ENCODE data around the gene HINT1.
"Not testable (repeated sequence)": the region's sequence is repeated elsewhere in the genome, so short reads cannot be mapped to it uniquely, and the experiment has no call there.

The HINT1 gene

DNA sequence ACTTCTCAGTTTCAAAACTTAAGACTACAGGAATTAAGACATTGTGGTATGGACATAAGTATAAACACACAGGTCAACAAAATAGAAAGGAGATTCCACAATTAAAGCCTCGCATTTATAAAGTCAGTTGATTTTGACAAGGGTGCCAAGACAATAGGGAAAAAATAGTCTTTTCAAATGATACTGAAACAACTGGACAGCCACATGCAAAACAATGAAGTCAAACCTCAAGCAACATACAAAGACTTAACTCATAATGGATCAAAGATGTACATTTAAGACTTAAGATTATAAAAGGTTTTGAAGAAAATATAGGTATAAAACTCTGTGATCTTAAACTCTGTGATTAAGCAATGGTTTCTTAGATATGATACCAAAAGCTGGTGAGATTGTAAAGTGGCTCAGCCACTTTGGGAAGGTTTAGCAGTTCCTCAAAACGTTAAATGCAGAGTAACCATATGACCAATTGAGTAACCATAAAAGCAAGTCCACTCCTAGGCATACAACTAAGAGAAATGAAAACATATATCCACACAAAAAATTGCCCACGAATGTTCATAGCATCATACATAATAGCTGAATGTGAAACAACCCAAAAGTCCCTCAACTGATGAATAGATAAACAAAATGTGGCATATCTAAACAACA lies 22.0 kb downstream of the HINT1 start:
- TF ChIP-seq SUZ12 (IDR thresholded peaks at IDR 0.05; ENCODE audit: extremely low read depth, insufficient read depth, insufficient read length) (no peak), ZNF274 (IDR thresholded peaks at IDR 0.05; ENCODE audit: low read depth, low read length) (no peak), YY1 (IDR thresholded peaks at IDR 0.05; ENCODE audit: insufficient read depth, insufficient read length) (no peak)
- Histone ChIP-seq H3K9ac (ENCODE audit: insufficient read length, low read depth) (no peak overlapping the region), H3K4me1 (ENCODE audit: insufficient read depth, insufficient read length) (no peaks in the 10 kb centered on the region), H3K27me3 (ENCODE audit: insufficient read depth, insufficient read length) (no peaks in the 10 kb centered on the region), H3K9me3 (ENCODE audit: insufficient read depth, low read length) (peaks cover 4% of the 10 kb centered on the region; the same call in 1 of the 2 replicates), H3K36me3 (ENCODE audit: insufficient read depth, insufficient read length, low read length) (no peaks in the 10 kb centered on the region), H3K4me3 (ENCODE audit: insufficient read length, low read depth) (no peak overlapping the region)
- no peak for DNase-seq (ENCODE audit: low read depth, low spot score)

DNA sequence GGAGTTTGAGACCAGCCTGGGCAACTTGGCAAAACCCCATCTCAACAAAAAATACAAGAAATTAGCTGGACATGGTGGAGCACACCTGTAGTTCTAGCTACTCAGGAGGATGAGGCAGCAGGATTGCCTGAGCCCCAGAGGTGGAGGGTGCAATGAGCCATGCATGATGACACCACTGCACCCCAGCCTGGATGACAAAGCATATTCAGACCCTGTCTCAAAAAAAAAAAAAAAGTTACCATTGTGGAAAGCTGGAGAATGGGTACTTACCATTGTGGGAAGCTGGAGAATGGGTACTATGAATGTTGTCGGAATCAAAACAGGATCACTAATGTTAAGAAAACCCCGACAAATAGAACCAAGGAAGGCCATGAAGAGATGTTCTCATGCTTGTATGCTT lies 25.7 kb downstream of the HINT1 start:
- no peaks in the 10 kb centered on the region for H3K4me1 ChIP-seq (ENCODE audit: insufficient read depth, insufficient read length)
- H3K9ac ChIP-seq (ENCODE audit: insufficient read length, low read depth): no peak overlapping the region
- TF ChIP-seq YY1 (IDR thresholded peaks at IDR 0.05; ENCODE audit: insufficient read depth, insufficient read length): no peak
- TF ChIP-seq SUZ12 (IDR thresholded peaks at IDR 0.05; ENCODE audit: extremely low read depth, insufficient read depth, insufficient read length): no peak
- no peak for TF ChIP-seq ZNF274 (IDR thresholded peaks at IDR 0.05; ENCODE audit: low read depth, low read length)
- H3K4me3 ChIP-seq (ENCODE audit: insufficient read length, low read depth): no peak overlapping the region
- H3K27me3 ChIP-seq (ENCODE audit: insufficient read depth, insufficient read length): no peaks in the 10 kb centered on the region
- DNase-seq (ENCODE audit: low read depth, low spot score): no peak
- peaks cover 4% of the 10 kb centered on the region; the same call in 1 of the 2 replicates for H3K9me3 ChIP-seq (ENCODE audit: insufficient read depth, low read length)
- no peaks in the 10 kb centered on the region for H3K36me3 ChIP-seq (ENCODE audit: insufficient read depth, insufficient read length, low read length)

DNA sequence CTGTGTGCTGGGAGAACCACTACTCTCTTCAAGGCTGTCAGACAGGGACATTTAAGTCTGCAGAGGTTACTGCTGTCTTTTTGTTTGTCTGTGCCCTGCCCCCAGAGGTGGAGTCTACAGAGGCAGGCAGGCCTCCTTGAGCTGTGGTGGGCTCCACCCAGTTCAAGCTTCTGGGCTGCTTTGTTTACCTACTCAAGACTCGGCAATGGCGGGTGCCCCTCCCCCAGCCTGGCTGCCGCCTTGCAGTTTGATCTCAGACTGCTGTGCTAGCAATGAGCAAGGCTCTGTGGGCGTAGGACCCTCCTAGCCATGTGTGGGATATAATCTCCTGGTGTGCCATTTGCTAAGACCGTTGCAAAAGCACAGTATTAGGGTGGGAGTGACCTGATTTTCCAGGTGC lies 26.6 kb downstream of the HINT1 start:
- H3K36me3 ChIP-seq (ENCODE audit: insufficient read depth, insufficient read length, low read length); H3K9me3 ChIP-seq (ENCODE audit: insufficient read depth, low read length); H3K9ac ChIP-seq (ENCODE audit: insufficient read length, low read depth); H3K4me3 ChIP-seq (ENCODE audit: insufficient read length, low read depth); DNase-seq (ENCODE audit: low read depth, low spot score); H3K27me3 ChIP-seq (ENCODE audit: insufficient read depth, insufficient read length); H3K4me1 ChIP-seq (ENCODE audit: insufficient read depth, insufficient read length): not testable (repeated sequence)

DNA sequence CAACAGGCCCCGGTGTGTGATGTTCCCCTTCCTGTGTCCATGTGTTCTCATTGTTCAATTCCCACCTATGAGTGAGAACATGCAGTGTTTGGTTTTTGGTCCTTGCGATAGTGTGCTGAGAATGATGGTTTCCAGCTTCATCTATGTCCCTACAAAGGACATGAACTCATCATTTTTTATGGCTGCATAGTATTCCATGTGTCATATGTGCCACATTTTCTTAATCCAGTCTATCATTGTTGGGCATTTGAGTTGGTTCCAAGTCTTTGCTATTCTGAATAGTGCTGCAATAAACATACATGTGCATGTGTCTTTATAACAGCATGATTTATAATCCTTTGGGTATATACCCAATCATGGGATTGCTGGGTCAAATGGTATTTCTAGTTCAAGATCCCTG lies 32.0 kb downstream of the HINT1 start:
- H3K4me3 ChIP-seq (ENCODE audit: insufficient read length, low read depth); H3K36me3 ChIP-seq (ENCODE audit: insufficient read depth, insufficient read length, low read length); H3K27me3 ChIP-seq (ENCODE audit: insufficient read depth, insufficient read length); DNase-seq (ENCODE audit: low read depth, low spot score); H3K4me1 ChIP-seq (ENCODE audit: insufficient read depth, insufficient read length); H3K9me3 ChIP-seq (ENCODE audit: insufficient read depth, low read length); H3K9ac ChIP-seq (ENCODE audit: insufficient read length, low read depth): not testable (repeated sequence)

GRCh38 chr5:131129306-131129705 lies 35.8 kb downstream of the HINT1 start:
- TF ChIP-seq SUZ12 (IDR thresholded peaks at IDR 0.05; ENCODE audit: extremely low read depth, insufficient read depth, insufficient read length) (no peak), ZNF274 (IDR thresholded peaks at IDR 0.05; ENCODE audit: low read depth, low read length) (no peak), YY1 (IDR thresholded peaks at IDR 0.05; ENCODE audit: insufficient read depth, insufficient read length) (no peak)
- Histone ChIP-seq H3K27me3 (ENCODE audit: insufficient read depth, insufficient read length) (no peaks in the 10 kb centered on the region), H3K4me1 (ENCODE audit: insufficient read depth, insufficient read length) (no peaks in the 10 kb centered on the region)

GRCh38 chr5:131127244-131127643 lies 37.8 kb downstream of the HINT1 start:
- H3K4me1 ChIP-seq (ENCODE audit: insufficient read depth, insufficient read length); H3K9me3 ChIP-seq (ENCODE audit: insufficient read depth, low read length); DNase-seq (ENCODE audit: low read depth, low spot score); H3K4me3 ChIP-seq (ENCODE audit: insufficient read length, low read depth); H3K36me3 ChIP-seq (ENCODE audit: insufficient read depth, insufficient read length, low read length); H3K9ac ChIP-seq (ENCODE audit: insufficient read length, low read depth); H3K27me3 ChIP-seq (ENCODE audit: insufficient read depth, insufficient read length): not testable (repeated sequence)

More at GRCh38 chr5:131129306-131129705, 35.8 kb downstream of the HINT1 start:
- Histone ChIP-seq H3K4me3 (ENCODE audit: insufficient read length, low read depth) (no peak overlapping the region), H3K9ac (ENCODE audit: insufficient read length, low read depth) (no peak overlapping the region), H3K9me3 (ENCODE audit: insufficient read depth, low read length) (no peaks in the 10 kb centered on the region; the same call in 1 of the 2 replicates), H3K36me3 (ENCODE audit: insufficient read depth, insufficient read length, low read length) (no peaks in the 10 kb centered on the region)
- no peak for DNase-seq (ENCODE audit: low read depth, low spot score)

GRCh38 chr5:131114754-131115153 lies 50.3 kb downstream of the HINT1 start:
- no peaks in the 10 kb centered on the region for H3K9me3 ChIP-seq (ENCODE audit: insufficient read depth, low read length)
- DNase-seq (ENCODE audit: low read depth, low spot score): no peak
- H3K4me3 ChIP-seq (ENCODE audit: insufficient read length, low read depth): no peak overlapping the region
- no peak for TF ChIP-seq ZNF274 (IDR thresholded peaks at IDR 0.05; ENCODE audit: low read depth, low read length)
- no peak for TF ChIP-seq SUZ12 (IDR thresholded peaks at IDR 0.05; ENCODE audit: extremely low read depth, insufficient read depth, insufficient read length)
- no peak for TF ChIP-seq YY1 (IDR thresholded peaks at IDR 0.05; ENCODE audit: insufficient read depth, insufficient read length)
- no peak overlapping the region for H3K9ac ChIP-seq (ENCODE audit: insufficient read length, low read depth)
- no peaks in the 10 kb centered on the region for H3K27me3 ChIP-seq (ENCODE audit: insufficient read depth, insufficient read length)
- no peaks in the 10 kb centered on the region for H3K4me1 ChIP-seq (ENCODE audit: insufficient read depth, insufficient read length)
- no peaks in the 10 kb centered on the region for H3K36me3 ChIP-seq (ENCODE audit: insufficient read depth, insufficient read length, low read length)

DNA sequence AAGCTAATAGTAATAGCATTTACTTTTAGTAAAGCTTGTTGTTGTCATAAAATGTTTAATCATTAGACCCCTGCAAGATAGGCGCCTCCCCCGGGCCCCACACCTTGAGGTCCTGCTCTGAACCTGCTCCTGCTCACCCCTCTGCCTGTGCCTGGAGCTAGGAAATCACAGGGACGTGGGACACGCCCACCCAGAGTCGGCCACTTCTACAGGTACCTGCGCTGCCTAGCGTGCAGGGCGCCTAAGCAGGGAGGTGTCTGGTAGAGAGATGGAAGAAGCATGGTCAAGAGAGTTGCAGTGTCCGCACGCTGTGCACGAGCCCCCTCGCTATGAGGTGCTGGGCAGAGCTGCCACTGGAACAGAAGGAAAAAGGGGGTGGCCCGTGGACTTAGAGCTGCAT lies 52.6 kb downstream of the HINT1 start:
- H3K4me3 ChIP-seq (ENCODE audit: insufficient read length, low read depth): no peak overlapping the region
- no peak for DNase-seq (ENCODE audit: low read depth, low spot score)
- H3K27me3 ChIP-seq (ENCODE audit: insufficient read depth, insufficient read length): no peaks in the 10 kb centered on the region
- TF ChIP-seq ZNF274 (IDR thresholded peaks at IDR 0.05; ENCODE audit: low read depth, low read length): no peak
- TF ChIP-seq YY1 (IDR thresholded peaks at IDR 0.05; ENCODE audit: insufficient read depth, insufficient read length): no peak
- TF ChIP-seq SUZ12 (IDR thresholded peaks at IDR 0.05; ENCODE audit: extremely low read depth, insufficient read depth, insufficient read length): no peak
- H3K36me3 ChIP-seq (ENCODE audit: insufficient read depth, insufficient read length, low read length): no peaks in the 10 kb centered on the region
- H3K9me3 ChIP-seq (ENCODE audit: insufficient read depth, low read length): no peaks in the 10 kb centered on the region
- no peaks in the 10 kb centered on the region for H3K4me1 ChIP-seq (ENCODE audit: insufficient read depth, insufficient read length)
- H3K9ac ChIP-seq (ENCODE audit: insufficient read length, low read depth): no peak overlapping the region

Measured in NT2/D1 (cell line).